ENCODE measurements around the gene CCDC110. TPM values are rescaled to one million over a fixed set of nuclear protein-coding genes. Genes with fewer than 3 reads are reported as not detected.
A peak's percentile ranks its signal among the peaks of the same experiment; 100 is the strongest.
"Not testable (repeated sequence)": the region's sequence is repeated elsewhere in the genome, so short reads cannot be mapped to it uniquely, and the experiment has no call there.

The CCDC110 gene
- total RNA-seq (2014; rRNA removed; shearing (Covaris generic)) = 0.43 and 0.98 TPM in 2 replicates

GRCh38 chr4:185471235-185472102, at the start of gene CCDC110:
TSS of gene CCDC110 (minus strand) at chr4:185471733. CDS start at chr4:185471683, 50 bp downstream.
- peak; percentile 98 for DNase-seq (ENCODE audit: low spot score)
- in situ Hi-C loops (cut with HindIII; ENCODE audit: low sequenced_read_pairs) = no loop called here

- in situ Hi-C loops (cut with HindIII; ENCODE audit: low sequenced_read_pairs) = no loop called here
These were observed 48.6 kb upstream of the CCDC110 start for GRCh38 chr4:185520119-185520518.

GRCh38 chr4:185518494-185518893, 47.0 kb upstream of the CCDC110 start:
- no peak for DNase-seq (ENCODE audit: low spot score)
- in situ Hi-C loops (cut with HindIII; ENCODE audit: low sequenced_read_pairs) = no loop called here

More at GRCh38 chr4:185520119-185520518, 48.6 kb upstream of the CCDC110 start:
- no peak for DNase-seq (ENCODE audit: low spot score)

GRCh38 chr4:185518069-185518468, 46.5 kb upstream of the CCDC110 start:
- in situ Hi-C loops (cut with HindIII; ENCODE audit: low sequenced_read_pairs) = no loop called here
- DNase-seq (ENCODE audit: low spot score) = no peak

GRCh38 chr4:185515248-185515647, 43.7 kb upstream of the CCDC110 start:
- in situ Hi-C loops (cut with HindIII; ENCODE audit: low sequenced_read_pairs) = no loop called here
- DNase-seq (ENCODE audit: low spot score) = no peak

GRCh38 chr4:185514182-185514697, 42.7 kb upstream of the CCDC110 start:
- in situ Hi-C loops (cut with HindIII; ENCODE audit: low sequenced_read_pairs) = no loop called here
- DNase-seq (ENCODE audit: low spot score) = no peak

- in situ Hi-C loops (cut with HindIII; ENCODE audit: low sequenced_read_pairs) = no loop called here
- no peak for DNase-seq (ENCODE audit: low spot score)
These were observed 42.1 kb upstream of the CCDC110 start for GRCh38 chr4:185513489-185514181.

- DNase-seq (ENCODE audit: low spot score) = no peak
- in situ Hi-C loops (cut with HindIII; ENCODE audit: low sequenced_read_pairs) = no loop called here
These were observed 41.0 kb upstream of the CCDC110 start for GRCh38 chr4:185512516-185512915.

- DNase-seq (ENCODE audit: low spot score); in situ Hi-C loops (cut with HindIII; ENCODE audit: low sequenced_read_pairs): not testable (repeated sequence)
These were observed 39.7 kb upstream of the CCDC110 start for GRCh38 chr4:185511243-185511642.

GRCh38 chr4:185510806-185511205, 39.3 kb upstream of the CCDC110 start:
- no peak for DNase-seq (ENCODE audit: low spot score)
- in situ Hi-C loops (cut with HindIII; ENCODE audit: low sequenced_read_pairs) = no loop called here

GRCh38 chr4:185508181-185508580, 36.6 kb upstream of the CCDC110 start:
- in situ Hi-C loops (cut with HindIII; ENCODE audit: low sequenced_read_pairs) = no loop called here
- DNase-seq (ENCODE audit: low spot score) = no peak

- in situ Hi-C loops (cut with HindIII; ENCODE audit: low sequenced_read_pairs) = no loop called here
- no peak for DNase-seq (ENCODE audit: low spot score)
These were observed 34.9 kb upstream of the CCDC110 start for GRCh38 chr4:185506422-185506821.

GRCh38 chr4:185504098-185505047, 32.8 kb upstream of the CCDC110 start:
- no peak for DNase-seq (ENCODE audit: low spot score)
- in situ Hi-C loops (cut with HindIII; ENCODE audit: low sequenced_read_pairs) = no loop called here

- DNase-seq (ENCODE audit: low spot score) = no peak
- in situ Hi-C loops (cut with HindIII; ENCODE audit: low sequenced_read_pairs) = no loop called here
These were observed 30.9 kb upstream of the CCDC110 start for GRCh38 chr4:185502386-185502785.

- DNase-seq (ENCODE audit: low spot score) = no peak
- in situ Hi-C loops (cut with HindIII; ENCODE audit: low sequenced_read_pairs) = no loop called here
These were observed 29.0 kb upstream of the CCDC110 start for GRCh38 chr4:185500576-185500975.

- DNase-seq (ENCODE audit: low spot score) = no peak
- in situ Hi-C loops (cut with HindIII; ENCODE audit: low sequenced_read_pairs) = no loop called here
These were observed 28.5 kb upstream of the CCDC110 start for GRCh38 chr4:185500035-185500434.

- in situ Hi-C loops (cut with HindIII; ENCODE audit: low sequenced_read_pairs) = no loop called here
- no peak for DNase-seq (ENCODE audit: low spot score)
These were observed 17.1 kb upstream of the CCDC110 start for GRCh38 chr4:185488650-185489049.

GRCh38 chr4:185481401-185481800, 9.9 kb upstream of the CCDC110 start:
- DNase-seq (ENCODE audit: low spot score) = no peak
- in situ Hi-C loops (cut with HindIII; ENCODE audit: low sequenced_read_pairs) = no loop called here
